Measurements from ENCODE around the gene LRR1. TPM values are rescaled to one million over a fixed set of nuclear protein-coding genes. Genes with fewer than 3 reads are reported as not detected.
A peak's percentile ranks its signal among the peaks of the same experiment; 100 is the strongest.

The LRR1 gene
- polyA plus RNA-seq = 10 to 100 TPM; 13.3 to 21.0 (median 16.2) TPM
- long read RNA-seq, donor 1 = 0 reads
- long read RNA-seq, donor 2 = 0 reads
- long read RNA-seq, donor 3, partial matches to known transcripts = 5 of 43 reads
- long read RNA-seq, donor 3, other reads (novel, unspliced or antisense) = 34 of 43 reads
- long read RNA-seq, donor 4 = 0 reads
- long read RNA-seq, donor 5 = 0 reads
- long read RNA-seq, donor 6, partial matches to known transcripts = 0 of 4 reads
- long read RNA-seq, donor 6, other reads (novel, unspliced or antisense) = 0 of 4 reads
- long read RNA-seq, donor 7 = 0 reads
- long read RNA-seq, donor 8, partial matches to known transcripts = 0 of 1 reads
- long read RNA-seq, donor 8, other reads (novel, unspliced or antisense) = 0 of 1 reads
- long read RNA-seq, donor 9, partial matches to known transcripts = 0 of 4 reads
- long read RNA-seq, donor 9, other reads (novel, unspliced or antisense) = 0 of 4 reads
- long read RNA-seq, donor 10, partial matches to known transcripts = 0 of 2 reads
- long read RNA-seq, donor 10, other reads (novel, unspliced or antisense) = 0 of 2 reads

GRCh38 chr14:49598485-49599300 lies at the start of gene LRR1:
TSS of gene LRR1 (plus strand) at chr14:49598940. CDS start at chr14:49599021, 81 bp downstream.
- WGBS, 3 donors = 0 to 1% (median 0%) methylated on average over 60 to 77 of the region's 77 CpGs
- DNase-seq = peak; percentile 87 to 96
- Histone ChIP-seq H3K9me3 (ENCODE audit: control insufficient read depth in 2 of 2, insufficient read depth in 1 of 2, low read depth in 1 of 2, low read length in 1 of 2) (no peaks in the 10 kb centered on the region), H3K4me1 (ENCODE audit: control insufficient read depth in 3 of 3, insufficient read depth in 2 of 3, low read depth in 1 of 3, low read length in 2 of 3) (peaks cover 0 to 18% (median 0%) of the 10 kb centered on the region in 3 donors), H3K27me3 (ENCODE audit: control insufficient read depth in 3 of 3, insufficient read depth in 3 of 3, low read length in 3 of 3) (no peaks in the 10 kb centered on the region), H3K4me3 (ENCODE audit: low read depth in 1 of 3, low read length in 3 of 3) (peak within 1 kb of the TSS; percentile 75 to 81 (median 76)), H3K36me3 (ENCODE audit: control insufficient read depth in 3 of 3, insufficient read depth in 2 of 3, low read depth in 1 of 3, low read length in 3 of 3) (peaks cover 0 to 4% (median 0%) of the 10 kb centered on the region in 3 donors), H3K27ac (ENCODE audit: low read depth in 1 of 3, low read length in 2 of 3) (peak within 1 kb of the TSS; percentile 96 to 99 (median 96))
- no peak for FAIRE-seq

GRCh38 chr14:49549446-49549845 lies 49.3 kb upstream of the LRR1 start:
- Histone ChIP-seq H3K36me3 (ENCODE audit: control insufficient read depth in 3 of 3, insufficient read depth in 2 of 3, low read depth in 1 of 3, low read length in 3 of 3) (no peaks in the 10 kb centered on the region), H3K4me1 (ENCODE audit: control insufficient read depth in 3 of 3, insufficient read depth in 2 of 3, low read depth in 1 of 3, low read length in 2 of 3) (peaks cover 0 to 5% (median 0%) of the 10 kb centered on the region in 3 donors), H3K27ac (ENCODE audit: low read depth in 1 of 3, low read length in 2 of 3) (no peak overlapping the region), H3K4me3 (ENCODE audit: low read depth in 1 of 3, low read length in 3 of 3) (no peak overlapping the region), H3K9me3 (ENCODE audit: control insufficient read depth in 2 of 2, insufficient read depth in 1 of 2, low read depth in 1 of 2, low read length in 1 of 2) (no peaks in the 10 kb centered on the region), H3K27me3 (ENCODE audit: control insufficient read depth in 3 of 3, insufficient read depth in 3 of 3, low read length in 3 of 3) (no peaks in the 10 kb centered on the region)
- WGBS, 3 donors = 61 to 78% (median 73%) methylated on average over 1 of the region's 1 CpG
- FAIRE-seq = no peak
- DNase-seq = no peak

- no peaks in the 10 kb centered on the region for H3K27me3 ChIP-seq (ENCODE audit: control insufficient read depth in 3 of 3, insufficient read depth in 3 of 3, low read length in 3 of 3)
- no peaks in the 10 kb centered on the region for H3K9me3 ChIP-seq (ENCODE audit: control insufficient read depth in 2 of 2, insufficient read depth in 1 of 2, low read depth in 1 of 2, low read length in 1 of 2)
- no peak overlapping the region for H3K27ac ChIP-seq (ENCODE audit: low read depth in 1 of 3, low read length in 2 of 3)
- H3K4me1 ChIP-seq (ENCODE audit: control insufficient read depth in 3 of 3, insufficient read depth in 2 of 3, low read depth in 1 of 3, low read length in 2 of 3) = peaks cover 0 to 5% (median 0%) of the 10 kb centered on the region in 3 donors
- H3K36me3 ChIP-seq (ENCODE audit: control insufficient read depth in 3 of 3, insufficient read depth in 2 of 3, low read depth in 1 of 3, low read length in 3 of 3) = no peaks in the 10 kb centered on the region
- 56 to 59% (median 58%) methylated on average over 4 of the region's 4 CpGs for WGBS, 3 donors
- H3K4me3 ChIP-seq (ENCODE audit: low read depth in 1 of 3, low read length in 3 of 3) = no peak overlapping the region
- FAIRE-seq = no peak
- DNase-seq = peak in 1 of 2 donors; percentile 33
These were observed 48.9 kb upstream of the LRR1 start for GRCh38 chr14:49549881-49550280.

GRCh38 chr14:49550286-49551184 lies 48.2 kb upstream of the LRR1 start:
- H3K36me3 ChIP-seq (ENCODE audit: control insufficient read depth in 3 of 3, insufficient read depth in 2 of 3, low read depth in 1 of 3, low read length in 3 of 3) = no peaks in the 10 kb centered on the region
- WGBS, 3 donors = 54 to 62% (median 59%) methylated on average over 5 of the region's 5 CpGs
- no peaks in the 10 kb centered on the region for H3K9me3 ChIP-seq (ENCODE audit: control insufficient read depth in 2 of 2, insufficient read depth in 1 of 2, low read depth in 1 of 2, low read length in 1 of 2)
- peak in 1 of 2 donors; percentile 61 for DNase-seq
- H3K4me3 ChIP-seq (ENCODE audit: low read depth in 1 of 3, low read length in 3 of 3) = no peak overlapping the region
- no peak overlapping the region for H3K27ac ChIP-seq (ENCODE audit: low read depth in 1 of 3, low read length in 2 of 3)
- FAIRE-seq = no peak
- H3K27me3 ChIP-seq (ENCODE audit: control insufficient read depth in 3 of 3, insufficient read depth in 3 of 3, low read length in 3 of 3) = no peaks in the 10 kb centered on the region
- H3K4me1 ChIP-seq (ENCODE audit: control insufficient read depth in 3 of 3, insufficient read depth in 2 of 3, low read depth in 1 of 3, low read length in 2 of 3) = peaks cover 0 to 5% (median 0%) of the 10 kb centered on the region in 3 donors

- H3K9me3 ChIP-seq (ENCODE audit: control insufficient read depth in 2 of 2, insufficient read depth in 1 of 2, low read depth in 1 of 2, low read length in 1 of 2) = no peaks in the 10 kb centered on the region
- no peak overlapping the region for H3K27ac ChIP-seq (ENCODE audit: low read depth in 1 of 3, low read length in 2 of 3)
- DNase-seq (no peak), FAIRE-seq (no peak)
- H3K4me3 ChIP-seq (ENCODE audit: low read depth in 1 of 3, low read length in 3 of 3) = no peak overlapping the region
- no peaks in the 10 kb centered on the region for H3K27me3 ChIP-seq (ENCODE audit: control insufficient read depth in 3 of 3, insufficient read depth in 3 of 3, low read length in 3 of 3)
- H3K36me3 ChIP-seq (ENCODE audit: control insufficient read depth in 3 of 3, insufficient read depth in 2 of 3, low read depth in 1 of 3, low read length in 3 of 3) = no peaks in the 10 kb centered on the region
- peaks cover 0 to 5% (median 0%) of the 10 kb centered on the region in 3 donors for H3K4me1 ChIP-seq (ENCODE audit: control insufficient read depth in 3 of 3, insufficient read depth in 2 of 3, low read depth in 1 of 3, low read length in 2 of 3)
- WGBS, 3 donors = 81 to 98% (median 83%) methylated on average over 2 of the region's 2 CpGs
These were observed 47.2 kb upstream of the LRR1 start for GRCh38 chr14:49551569-49551968.

- Histone ChIP-seq H3K27ac (ENCODE audit: low read depth in 1 of 3, low read length in 2 of 3) (no peak overlapping the region), H3K9me3 (ENCODE audit: control insufficient read depth in 2 of 2, insufficient read depth in 1 of 2, low read depth in 1 of 2, low read length in 1 of 2) (no peaks in the 10 kb centered on the region), H3K36me3 (ENCODE audit: control insufficient read depth in 3 of 3, insufficient read depth in 2 of 3, low read depth in 1 of 3, low read length in 3 of 3) (no peaks in the 10 kb centered on the region), H3K4me3 (ENCODE audit: low read depth in 1 of 3, low read length in 3 of 3) (no peak overlapping the region), H3K27me3 (ENCODE audit: control insufficient read depth in 3 of 3, insufficient read depth in 3 of 3, low read length in 3 of 3) (no peaks in the 10 kb centered on the region), H3K4me1 (ENCODE audit: control insufficient read depth in 3 of 3, insufficient read depth in 2 of 3, low read depth in 1 of 3, low read length in 2 of 3) (peaks cover 0 to 5% (median 0%) of the 10 kb centered on the region in 3 donors)
- FAIRE-seq = no peak
- DNase-seq = no peak
These were observed 45.6 kb upstream of the LRR1 start for GRCh38 chr14:49553106-49553505.

- H3K36me3 ChIP-seq (ENCODE audit: control insufficient read depth in 3 of 3, insufficient read depth in 2 of 3, low read depth in 1 of 3, low read length in 3 of 3) = no peaks in the 10 kb centered on the region
- H3K4me3 ChIP-seq (ENCODE audit: low read depth in 1 of 3, low read length in 3 of 3) = no peak overlapping the region
- peaks cover 0 to 5% (median 0%) of the 10 kb centered on the region in 3 donors for H3K4me1 ChIP-seq (ENCODE audit: control insufficient read depth in 3 of 3, insufficient read depth in 2 of 3, low read depth in 1 of 3, low read length in 2 of 3)
- WGBS, 3 donors = 60 to 62% (median 60%) methylated on average over 3 of the region's 3 CpGs
- FAIRE-seq = no peak
- DNase-seq = no peak
- H3K27ac ChIP-seq (ENCODE audit: low read depth in 1 of 3, low read length in 2 of 3) = no peak overlapping the region
- H3K9me3 ChIP-seq (ENCODE audit: control insufficient read depth in 2 of 2, insufficient read depth in 1 of 2, low read depth in 1 of 2, low read length in 1 of 2) = no peaks in the 10 kb centered on the region
- H3K27me3 ChIP-seq (ENCODE audit: control insufficient read depth in 3 of 3, insufficient read depth in 3 of 3, low read length in 3 of 3) = no peaks in the 10 kb centered on the region
These were observed 44.8 kb upstream of the LRR1 start for GRCh38 chr14:49553892-49554291.

Measured in small intestine (tissue), 16 donors.